Articular chondrocyte of knee joint (primary cell): ENCODE results near the gene MSMO1. TPM values are rescaled to one million over a fixed set of nuclear protein-coding genes. Genes with fewer than 3 reads are reported as not detected.

Experiments used
- small RNA-seq: library from RNA; depleted of rRNA; stranded (forward); fragments of <200 nt; gene quantifications from one replicate; pipeline ENCODE3, GENCODE V24; 2012
- total RNA-seq: library from RNA; depleted of rRNA; stranded (reverse); fragments of >200 nt; gene quantifications from 2 replicates; pipeline ENCODE4 v1.2.3, GENCODE V29; 2012

Gene MSMO1
- 98.4 and 150 TPM in 2 replicates for total RNA-seq

GRCh38 chr4:165327211-165328100 is at the start of gene MSMO1:
TSS of gene MSMO1 (plus strand) at chr4:165327669. CDS start at chr4:165333371, 5,702 bp downstream.

GRCh38 chr4:165378745-165379677 is 51.5 kb downstream of the MSMO1 start, which contains the start of gene CPE:
TSS of gene CPE (plus strand) at chr4:165379008. CDS start at chr4:165379222, 214 bp downstream.

Small RNA genes within 50 kb of the gene (small RNA-seq; reads per million reads assigned to genes)
- not detected for gene MIR578

Other genes with a start within 250 kb of the MSMO1 start
- 19.8 and 19.9 TPM in 2 replicates for gene TMEM192, start 214.8 kb upstream of the MSMO1 start, total RNA-seq
- gene KLHL2, start 120.1 kb upstream of the MSMO1 start, total RNA-seq = 10.1 and 10.8 TPM in 2 replicates
- gene CPE, start 51.3 kb downstream of the MSMO1 start, total RNA-seq = 14.1 and 18.2 TPM in 2 replicates